ENCODE data around the gene KHDC4. TPM values are rescaled to one million over a fixed set of nuclear protein-coding genes. Genes with fewer than 3 reads are reported as not detected.

KHDC4 gene
- polyA plus RNA-seq, 1 of the 3 experiments (the other 2 are of a cell fraction) = 43.1 TPM

- WGBS (ENCODE audit: low lambda C conversion rate) = 11% methylated on average over 22 of the region's 34 CpGs
- CTCF ChIA-PET = interaction anchor here (0.6 to 1.1 kb wide), 5 partner anchors 13 to 148 kb away, joined by 3 to 4 read pairs (median 3); partner anchors contain the start of gene GON4L
- peaks cover 49% of the 10 kb centered on the region for H3K79me2 ChIP-seq (ENCODE audit: insufficient read depth)
- no peak for TF ChIP-seq USF2 (IDR thresholded peaks at IDR 0.05; ENCODE audit: borderline replicate concordance, low read depth, low read length)
- no peak for TF ChIP-seq FOXM1 (IDR thresholded peaks at IDR 0.05; ENCODE audit: low read depth)
- no peak for TF ChIP-seq NFIC (IDR thresholded peaks at IDR 0.05; ENCODE audit: borderline replicate concordance)
- TF ChIP-seq PBX3 (IDR thresholded peaks at IDR 0.05) = peak; percentile 40
- no peak for TF ChIP-seq RFX5 (IDR thresholded peaks at IDR 0.05; ENCODE audit: low read length)
- TF ChIP-seq MEF2A (IDR thresholded peaks at IDR 0.05; ENCODE audit: borderline replicate concordance, low read depth) = no peak
- no peak for TF ChIP-seq CHD2 (IDR thresholded peaks at IDR 0.05; ENCODE audit: low read length, partially characterized antibody)
- TF ChIP-seq RAD21 (IDR thresholded peaks at IDR 0.05; ENCODE audit: low read length) = no peak
- peak; percentile 84; the same call in 1 of the 2 replicates for TF ChIP-seq YY1 (IDR thresholded peaks at IDR 0.05; ENCODE audit: low read depth)
- no peak for TF ChIP-seq RXRA (IDR thresholded peaks at IDR 0.05; ENCODE audit: borderline replicate concordance, low read depth)
- peak; percentile 11; the same call in 1 of the 2 replicates for TF ChIP-seq TAF1 (IDR thresholded peaks at IDR 0.05; ENCODE audit: borderline replicate concordance, low read depth, low read length)
- peak; percentile 44 for TF ChIP-seq POLR2AphosphoS5 (IDR thresholded peaks at IDR 0.05; ENCODE audit: low read depth, low read length)
- TF ChIP-seq GABPA (IDR thresholded peaks at IDR 0.05; ENCODE audit: low read depth) = no peak
- 0 out of 2 replicates have a peak, but pooled peaks have one; percentile 19 for TF ChIP-seq JUND (IDR thresholded peaks at IDR 0.05)
- TF ChIP-seq MAX (IDR thresholded peaks at IDR 0.05; ENCODE audit: low read depth) = no peak
- TF ChIP-seq ZBTB33 (IDR thresholded peaks at IDR 0.05; ENCODE audit: borderline replicate concordance, low read depth) = no peak
- no peak for TF ChIP-seq ELF1 (IDR thresholded peaks at IDR 0.05)
- TF ChIP-seq IRF3 (IDR thresholded peaks at IDR 0.05; ENCODE audit: low read depth, low read length) = no peak
- TF ChIP-seq SMC3 (IDR thresholded peaks at IDR 0.05; ENCODE audit: low read depth, low read length) = no peak; the same call in 1 of the 2 replicates
- no peak for TF ChIP-seq TEAD4 (IDR thresholded peaks at IDR 0.05; ENCODE audit: borderline replicate concordance, insufficient read depth)
- TF ChIP-seq TCF12 (IDR thresholded peaks at IDR 0.05) = no peak; the same call in 1 of the 2 replicates
- TF ChIP-seq RCOR1 (IDR thresholded peaks at IDR 0.05; ENCODE audit: low read length) = no peak
- no peak for TF ChIP-seq CTCF (IDR thresholded peaks at IDR 0.05)
- TF ChIP-seq EZH2phosphoT487 (IDR thresholded peaks at IDR 0.05; ENCODE audit: borderline replicate concordance, low read depth) = no peak
- TF ChIP-seq GATA2 (CRISPR knock-in tag; IDR thresholded peaks at IDR 0.05) = no peak
- TF ChIP-seq FOSL2 (IDR thresholded peaks at IDR 0.05; ENCODE audit: borderline replicate concordance, low read depth) = 0 out of 2 replicates have a peak, but pooled peaks have one; percentile 5
Measured at GRCh38 chr1:155911156-155912055, 22.8 kb downstream of the KHDC4 start, which contains the start of gene RIT1. Gene RIT1 (minus strand): TSS chr1:155911349. CDS start chr1:155910761, 588 bp downstream.

More at GRCh38 chr1:155911156-155912055, 22.8 kb downstream of the KHDC4 start, which contains the start of gene RIT1:
- H3K9me2 ChIP-seq = no peaks in the 10 kb centered on the region
- peak within 1 kb of the TSS; percentile 56 to 94 for H3K4me3 ChIP-seq (ENCODE audit: low read depth in 2 of 2, low read length in 1 of 2)
- H3F3A ChIP-seq (replicated peaks; ENCODE audit: insufficient read depth) = peaks cover 62% of the 10 kb centered on the region
- H3K4me1 ChIP-seq (ENCODE audit: control insufficient read depth in 1 of 2, insufficient read depth in 2 of 2, low read depth in 1 of 2, low read length in 1 of 2) = peaks cover 0 to 8% of the 10 kb centered on the region in 2 experiments; a peak in 3 of 4 replicates
- H3K4me2 ChIP-seq = peak within 1 kb of the TSS; percentile 98
- no peaks in the 10 kb centered on the region for H3K9me3 ChIP-seq
- H3K36me3 ChIP-seq (replicated peaks in 1 of 2; ENCODE audit: control insufficient read depth in 1 of 2, insufficient read depth in 2 of 2, low read length in 1 of 2) = peaks cover 43 to 87% of the 10 kb centered on the region in 2 experiments
- no peaks in the 10 kb centered on the region for H3K27me3 ChIP-seq (ENCODE audit: insufficient read depth)
- POLR2A ChIA-PET = interaction anchor here (0.6 to 1.3 kb wide), 4 partner anchors 15 to 78 kb away, joined by 3 to 4 read pairs (median 3); partner anchors contain the start of gene KHDC4
- H2AFZ ChIP-seq (ENCODE audit: low read depth) = peak within 1 kb of the TSS; percentile 67; the same call in 1 of the 2 replicates
- H4K20me1 ChIP-seq (ENCODE audit: insufficient read depth) = no peaks in the 10 kb centered on the region
- peak; percentile 92 for DNase-seq
- peak within 1 kb of the TSS; percentile 70 to 76 for H3K27ac ChIP-seq (ENCODE audit: low read depth in 2 of 2, low read length in 1 of 2)
- H3K9ac ChIP-seq = peak within 1 kb of the TSS; percentile 86
